ENCODE results near the gene PIGS.
"Not testable (repeated sequence)": the region's sequence is repeated elsewhere in the genome, so short reads cannot be mapped to it uniquely, and the experiment has no call there.

PIGS gene

GRCh38 chr17:28578246-28579195, 7.2 kb upstream of the PIGS start:
- no peak for DNase-seq (ENCODE audit: low read depth)

DNA sequence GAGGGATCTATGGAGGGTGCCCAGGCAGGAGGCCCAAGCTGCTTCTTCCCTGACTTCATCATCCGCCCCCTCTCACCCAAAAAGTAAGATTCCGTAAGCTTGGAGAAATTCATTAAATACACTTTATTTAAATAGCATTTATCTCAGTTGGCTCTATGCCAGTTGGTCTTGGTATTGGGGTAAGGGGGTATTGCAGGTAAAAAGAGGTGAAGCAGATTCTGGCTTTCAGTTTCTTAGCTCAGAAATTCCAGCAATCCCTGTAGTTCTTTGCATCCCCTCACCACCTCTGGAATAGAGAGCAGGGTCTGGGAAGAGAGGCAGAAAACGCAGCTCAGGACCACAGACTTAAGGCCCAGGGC, 6.1 kb upstream of the PIGS start:
- DNase-seq (ENCODE audit: low read depth), result no peak

DNA sequence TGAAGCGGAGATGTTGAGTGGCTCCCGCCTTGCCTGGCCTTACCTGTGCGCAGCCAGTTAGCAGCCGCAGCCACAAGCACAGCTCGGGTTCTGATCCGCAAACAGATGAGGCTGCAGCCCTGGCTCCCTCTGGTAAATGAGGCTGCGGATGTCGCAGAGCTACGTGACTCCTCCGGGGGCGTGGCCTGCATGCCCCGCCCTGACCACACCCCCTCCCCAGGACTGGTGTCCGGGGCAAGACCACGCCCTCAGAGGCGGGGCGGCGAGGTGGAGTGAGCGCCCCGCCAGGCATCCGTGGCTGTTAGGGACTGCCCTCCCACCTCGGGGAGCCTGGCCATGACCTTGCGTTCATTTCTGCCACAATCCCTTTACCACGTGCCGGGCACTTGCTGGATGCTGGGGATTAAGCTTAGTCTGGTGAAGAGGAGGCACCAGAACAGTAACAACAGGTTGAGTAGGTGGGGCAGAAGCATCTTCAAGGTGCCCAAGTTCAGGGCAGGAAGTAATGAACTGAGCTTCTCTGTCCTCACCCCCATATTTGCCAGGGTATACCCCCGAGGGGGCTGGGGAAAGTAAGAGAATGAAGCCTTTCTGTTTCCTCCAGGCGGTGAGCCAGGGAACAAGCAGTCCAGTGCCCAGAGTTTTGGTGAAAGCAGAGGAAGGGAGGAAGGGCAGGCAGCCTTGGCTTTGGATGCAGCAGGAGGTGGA, 5.6 kb upstream of the PIGS start, which contains the start of gene ALDOC:
TSS of gene ALDOC (minus strand) at position 138 of the 708 bp plus-strand sequence. CDS start 1,363 bp downstream, outside the sequence.
- peak; percentile 98 for DNase-seq (ENCODE audit: low read depth)

DNA sequence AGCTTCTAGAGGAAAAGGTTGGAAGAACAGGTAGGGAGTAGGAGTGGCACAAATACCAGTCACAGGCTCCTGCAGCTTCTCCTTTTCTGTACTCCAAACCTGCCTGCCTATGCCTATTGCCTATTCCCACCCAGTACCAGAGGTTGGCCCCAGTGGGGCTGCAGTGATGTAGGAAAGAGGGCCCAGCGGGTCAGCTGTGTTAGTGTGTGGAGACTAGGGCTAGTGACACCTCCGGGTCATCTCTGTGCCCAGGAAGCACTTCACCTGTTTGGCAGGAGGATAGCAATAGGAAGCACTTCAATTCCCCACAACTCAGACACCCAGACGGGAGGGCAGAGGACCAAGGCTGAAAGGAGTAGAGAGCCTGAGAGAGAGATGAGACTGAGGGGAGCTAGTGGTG, 4.7 kb upstream of the PIGS start:
- not testable (repeated sequence) for DNase-seq (ENCODE audit: low read depth)

GRCh38 chr17:28575126-28575795, 3.9 kb upstream of the PIGS start:
- no peak for DNase-seq (ENCODE audit: low read depth)

- no peak for DNase-seq (ENCODE audit: low read depth)
Observed at GRCh38 chr17:28574526-28574925, 3.2 kb upstream of the PIGS start.

GRCh38 chr17:28573966-28574480, 2.7 kb upstream of the PIGS start:
- no peak for DNase-seq (ENCODE audit: low read depth)

DNA sequence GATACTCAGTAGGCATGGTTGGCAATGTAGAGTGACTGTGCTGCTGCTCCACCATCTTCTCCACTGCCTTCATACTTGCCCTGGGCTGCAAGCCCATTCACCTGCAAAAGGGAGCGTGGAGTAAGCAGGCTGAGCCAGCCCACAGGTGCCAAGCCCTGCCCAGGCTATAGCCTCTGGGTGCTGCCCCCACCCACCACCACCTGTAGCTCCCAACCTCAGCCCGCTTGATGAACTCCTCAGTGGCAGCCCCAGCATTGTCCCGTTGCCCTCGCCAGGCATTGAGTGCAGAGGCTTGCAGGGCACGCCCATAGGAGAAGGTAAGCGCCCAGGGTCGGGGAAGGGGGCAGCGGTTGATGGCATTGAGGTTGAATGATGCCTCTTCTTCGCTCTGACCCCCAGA, 2.2 kb upstream of the PIGS start:
- DNase-seq (ENCODE audit: low read depth), result no peak

- no peak for DNase-seq (ENCODE audit: low read depth)
Observed at GRCh38 chr17:28573040-28573380, 1.7 kb upstream of the PIGS start.

GRCh38 chr17:28572259-28573039, 1.1 kb upstream of the PIGS start:
- DNase-seq (ENCODE audit: low read depth), result no peak

- peak; percentile 29 for DNase-seq (ENCODE audit: low read depth)
Observed at GRCh38 chr17:28570716-28571360, 486 bp downstream of the PIGS start.

DNA sequence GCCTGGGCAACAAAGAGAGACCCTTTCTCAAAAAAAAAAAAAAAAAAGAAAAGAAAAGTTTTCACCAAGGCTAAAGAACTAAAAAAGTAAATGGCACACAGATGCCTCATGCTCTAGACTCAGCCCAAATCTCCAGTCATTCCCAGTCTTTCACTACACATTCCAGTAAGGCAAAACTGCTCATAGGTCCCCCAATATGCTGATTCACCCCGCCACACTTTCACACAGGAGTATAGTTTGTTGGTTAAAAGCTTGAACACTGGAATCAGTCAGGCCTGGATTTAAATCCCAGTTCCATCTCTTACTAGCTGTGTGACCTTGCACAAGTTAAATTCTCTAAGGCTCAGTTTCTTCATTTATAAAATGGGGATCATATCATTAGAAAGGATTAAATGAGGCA, 1.9 kb downstream of the PIGS start:
- DNase-seq (ENCODE audit: low read depth), result no peak

DNA sequence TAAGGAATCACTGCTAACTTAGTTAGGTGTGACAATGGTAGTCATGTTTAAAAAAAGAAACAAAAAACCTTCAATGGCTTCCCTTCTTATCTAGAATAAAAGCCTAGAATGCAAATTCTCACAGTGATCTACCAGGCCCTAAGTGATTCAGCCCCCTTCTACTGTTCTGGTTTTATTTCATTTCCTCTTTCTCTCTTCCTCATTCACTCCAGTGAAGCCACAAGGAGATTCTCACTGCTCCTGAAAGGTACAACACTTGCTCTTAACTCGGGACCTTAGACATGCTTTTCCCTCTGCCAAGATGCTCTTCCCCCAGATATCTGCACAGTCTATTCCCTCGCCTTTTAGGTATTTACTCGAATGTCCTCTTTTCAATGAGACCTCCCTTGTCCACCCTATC, 3.7 kb downstream of the PIGS start:
- no peak for DNase-seq (ENCODE audit: low read depth)

- no peak for DNase-seq (ENCODE audit: low read depth)
Observed at GRCh38 chr17:28563475-28563874, 7.8 kb downstream of the PIGS start.

GRCh38 chr17:28555022-28555421, 16.3 kb downstream of the PIGS start:
- DNase-seq (ENCODE audit: low read depth), result no peak

DNA sequence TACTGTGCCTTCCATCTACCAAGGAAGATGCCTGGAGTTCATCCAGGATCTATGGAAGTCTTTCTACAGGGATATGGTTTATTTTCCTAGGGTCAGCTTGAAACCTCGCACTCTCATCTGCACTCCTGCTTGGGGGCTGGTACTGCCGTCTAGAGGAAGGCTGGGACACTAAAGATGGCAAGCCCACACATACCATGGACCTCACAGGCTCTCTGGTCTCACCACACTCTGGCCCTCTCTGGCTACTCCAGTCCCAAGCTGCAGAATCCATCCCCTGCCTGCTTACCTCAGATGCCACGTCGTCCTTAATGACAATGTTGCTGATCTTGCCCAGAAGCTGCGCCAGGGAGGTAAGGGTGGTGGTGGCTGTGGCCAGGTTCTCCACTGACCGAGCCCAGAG, 16.8 kb downstream of the PIGS start:
- DNase-seq (ENCODE audit: low read depth), result no peak

GRCh38 chr17:28553000-28553505, 18.3 kb downstream of the PIGS start:
- no peak for DNase-seq (ENCODE audit: low read depth)

GRCh38 chr17:28552176-28552999, 18.9 kb downstream of the PIGS start, which contains the start of gene UNC119:
Gene UNC119 (minus strand): TSS chr17:28552624. CDS start chr17:28552557, 67 bp downstream.
- peak; percentile 74 for DNase-seq (ENCODE audit: low read depth)

DNA sequence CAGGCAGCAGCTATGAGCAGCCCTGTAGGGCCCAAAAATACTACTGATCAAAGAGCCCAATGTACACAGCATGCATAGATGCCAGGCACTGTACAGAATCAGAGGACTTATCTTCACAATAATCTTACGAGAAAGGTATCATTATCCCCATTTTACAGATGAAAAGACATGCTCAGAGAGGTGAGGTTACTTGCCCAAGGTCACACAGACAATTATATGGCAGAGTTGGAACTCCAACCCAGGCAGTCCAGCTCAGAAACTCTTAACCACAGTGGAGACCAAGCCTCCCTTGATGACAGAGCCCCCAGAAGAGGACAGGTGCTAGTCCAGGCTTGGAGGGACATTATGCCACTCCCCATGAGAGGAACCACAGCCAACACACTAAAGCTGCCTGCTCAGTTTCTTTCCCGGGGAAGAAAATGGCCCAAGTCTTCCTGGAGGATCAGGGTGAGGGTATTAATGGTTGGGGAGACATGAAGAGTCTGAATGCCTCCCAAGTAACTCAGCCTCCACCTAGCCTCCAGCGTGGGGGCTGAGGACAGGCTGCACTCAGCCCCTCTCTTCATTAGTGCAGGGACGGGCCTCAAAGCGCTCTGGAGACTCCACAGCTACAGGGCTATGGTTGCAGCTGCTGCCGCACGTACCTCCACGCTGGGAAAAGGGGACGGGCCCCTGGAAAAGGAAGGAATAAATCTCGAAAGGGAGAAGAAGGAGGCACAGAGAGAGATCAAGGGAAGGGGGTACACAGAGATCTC, 19.7 kb downstream of the PIGS start:
- no peak for DNase-seq (ENCODE audit: low read depth)

Data from activated T-cell treated with anti-CD3 and anti-CD28 coated beads for 1 hour (primary cell).